UCSD-AML1 (cell line): ENCODE measurements around the gene ITM2A.

ENCODE experiments used
- DNase-seq: peaks from one replicate; lab custom pipeline; 2025; ENCODE audit not compliant: unreplicated experiment; lab: John Stamatoyannopoulos, UW

Gene ITM2A

GRCh38 chrX:79325263-79325958, 41.7 kb downstream of the ITM2A start:
- DNase-seq: no peak
